GM21723 (cell line): ENCODE data around the gene PLA2G5.
"Not testable (repeated sequence)": the region's sequence is repeated elsewhere in the genome, so short reads cannot be mapped to it uniquely, and the experiment has no call there.

ENCODE experiments used
- ATAC-seq: cut with Tn5 transposase; IDR thresholded peaks from one replicate; pipeline ENCODE4 v1.9.1; 2021; ENCODE audit warnings: mild to moderate bottlenecking, moderate library complexity; ENCODE audit not compliant: unreplicated experiment

PLA2G5 gene

GRCh38 chr1:20115479-20115878 lies 45.5 kb downstream of the PLA2G5 start:
- no peak for ATAC-seq

GRCh38 chr1:20115916-20116315 lies 45.9 kb downstream of the PLA2G5 start:
- no peak for ATAC-seq

DNA sequence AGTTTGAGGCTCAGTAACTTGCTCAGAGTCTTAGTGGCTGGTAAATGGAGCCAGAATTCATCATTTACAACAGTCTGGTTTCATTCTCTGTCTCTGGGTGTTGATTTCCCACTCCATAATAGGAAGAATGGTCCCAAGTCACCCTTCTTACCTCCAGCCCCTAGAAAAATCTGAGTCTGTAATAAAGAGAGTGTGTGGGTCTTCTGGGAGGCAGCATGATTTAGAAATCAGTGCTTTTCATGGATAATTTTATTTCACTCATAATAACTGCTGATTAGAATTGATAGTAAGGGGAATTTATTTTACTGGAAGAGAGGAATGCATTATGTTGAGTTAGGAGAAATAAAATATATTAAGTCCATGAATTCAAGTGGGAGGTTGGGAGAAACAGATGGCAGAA lies 47.2 kb downstream of the PLA2G5 start:
- no peak for ATAC-seq

- ATAC-seq, result no peak
Observed at GRCh38 chr1:20119347-20119746, 49.4 kb downstream of the PLA2G5 start, which contains the start of gene PLA2G2D. PLA2G2D (minus strand) TSS chr1:20119536; CDS start chr1:20119498, 38 bp downstream.

DNA sequence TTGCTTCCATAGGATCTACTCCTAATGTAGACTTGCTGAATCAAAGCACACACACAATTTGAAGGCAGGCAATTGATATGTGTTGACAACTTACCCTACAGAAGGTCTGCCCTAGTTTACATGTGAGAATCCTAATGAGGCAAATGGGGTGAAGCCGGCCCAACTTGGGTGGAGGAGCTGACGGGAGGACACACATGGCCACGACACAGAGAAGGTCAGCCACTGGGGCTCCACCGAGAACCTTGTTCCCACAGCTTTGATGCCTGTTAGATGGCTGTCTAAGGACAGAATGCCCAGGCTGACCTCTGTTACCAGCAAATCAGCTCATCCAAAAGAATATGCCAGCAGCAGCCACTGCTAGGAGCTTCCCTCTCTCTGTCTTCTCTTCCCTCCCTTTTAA lies 50.8 kb downstream of the PLA2G5 start:
- ATAC-seq, result no peak

DNA sequence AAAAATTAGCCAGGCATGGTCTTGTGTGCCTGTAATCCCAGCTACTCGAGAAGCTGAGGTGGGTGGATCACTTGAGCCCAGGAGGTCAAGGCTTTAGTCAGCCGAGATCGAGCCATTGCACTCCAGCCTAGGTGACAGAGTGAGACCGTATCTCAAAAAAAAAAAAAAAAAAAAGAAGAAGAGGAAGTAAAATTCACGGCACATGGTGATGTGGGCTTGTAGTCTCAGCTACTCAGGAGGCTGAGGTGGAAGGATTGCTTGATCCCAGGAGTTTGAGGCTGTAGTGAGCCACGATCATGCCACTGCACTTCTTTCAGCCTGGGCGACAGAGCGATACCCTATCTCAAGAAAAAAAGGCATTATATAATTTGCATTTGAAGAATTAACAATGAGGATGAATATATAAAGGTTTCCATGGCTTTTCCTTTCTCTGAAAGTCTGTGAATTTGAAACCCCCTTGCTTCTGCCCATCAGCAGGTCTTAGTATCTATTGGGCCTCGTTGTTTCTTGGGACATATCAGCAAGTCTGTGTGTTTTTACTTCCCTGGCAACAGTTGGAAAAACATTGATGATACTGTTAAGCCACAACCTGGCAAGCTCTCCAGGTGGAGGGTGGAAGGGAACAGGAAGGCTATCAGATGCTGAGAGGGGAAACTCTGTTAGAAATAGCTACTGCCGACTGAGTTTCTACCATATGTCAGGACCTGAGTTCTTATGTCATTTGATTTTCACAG lies 53.9 kb downstream of the PLA2G5 start:
- ATAC-seq, result no peak

GRCh38 chr1:20124456-20125057 lies 54.6 kb downstream of the PLA2G5 start:
- no peak for ATAC-seq

DNA sequence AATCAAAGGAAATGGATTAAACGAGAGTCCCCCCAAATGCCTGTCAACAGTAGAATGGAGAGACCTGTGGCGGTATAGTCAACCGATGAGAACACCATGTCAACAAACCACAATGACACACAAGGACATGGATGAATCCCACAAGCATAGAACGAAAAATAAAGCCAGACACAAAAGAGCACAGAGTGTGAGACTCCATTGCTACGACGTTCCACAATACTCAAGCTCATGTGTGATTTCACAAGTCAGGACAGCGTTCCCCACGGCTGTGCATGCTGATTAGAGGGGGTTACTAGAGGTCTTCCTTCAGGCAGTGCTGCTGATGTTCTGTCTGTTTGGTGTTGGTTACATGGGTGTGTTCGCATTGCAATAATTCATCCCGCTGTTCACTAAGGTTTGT lies 55.1 kb downstream of the PLA2G5 start:
- no peak for ATAC-seq

- ATAC-seq, result peak; percentile 55
Observed at GRCh38 chr1:20126041-20126805, 56.2 kb downstream of the PLA2G5 start.

DNA sequence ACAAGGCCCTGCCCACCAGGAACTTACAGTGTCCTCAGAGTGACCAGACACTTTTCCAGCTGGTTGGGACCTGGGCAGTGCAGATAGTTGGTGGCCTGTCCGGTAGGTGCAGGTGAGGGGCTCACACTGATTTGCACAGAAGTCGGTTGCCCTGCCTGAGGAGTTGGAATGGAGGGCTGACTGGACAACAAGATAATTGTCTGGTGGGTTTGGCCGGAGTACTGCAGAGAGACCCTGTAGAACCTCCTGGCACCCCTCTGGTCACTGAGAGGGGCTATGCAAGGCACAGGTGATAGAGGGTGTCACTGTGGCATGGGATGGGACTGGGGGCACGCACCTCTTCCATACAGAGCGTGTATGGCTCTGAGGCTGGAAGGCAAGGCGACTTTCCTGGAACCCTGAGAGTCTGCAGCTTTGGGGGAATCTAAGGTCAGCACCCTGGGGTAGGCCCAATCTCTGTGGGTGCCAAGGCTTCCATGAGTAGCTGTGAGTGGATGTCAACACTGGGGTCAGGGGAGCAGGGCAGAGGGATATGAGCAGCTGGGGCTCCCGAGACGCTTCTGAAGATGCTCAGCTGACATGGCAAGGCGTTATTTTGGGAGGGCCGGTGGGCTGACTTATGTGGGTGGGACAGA lies 56.9 kb downstream of the PLA2G5 start:
- no peak for ATAC-seq

DNA sequence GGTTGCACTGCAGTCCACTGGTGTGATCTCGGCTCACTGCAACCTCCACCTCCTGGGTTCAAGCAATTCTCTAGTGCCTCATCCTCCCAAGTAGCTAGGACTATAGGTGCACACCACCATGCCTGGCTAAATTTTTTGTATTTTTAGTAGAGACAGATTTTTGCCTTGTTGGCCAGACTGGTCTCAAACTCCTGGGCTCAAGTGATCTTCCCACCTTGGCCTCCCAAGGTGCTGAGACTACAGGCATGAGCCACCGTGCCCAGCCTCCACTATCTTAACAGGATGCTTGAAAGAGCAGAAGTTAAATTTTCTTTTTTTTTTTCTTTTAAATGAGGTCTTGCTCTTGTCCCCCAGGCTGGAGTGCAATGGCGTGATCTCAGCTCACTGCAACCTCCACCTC lies 60.5 kb downstream of the PLA2G5 start:
- not testable (repeated sequence) for ATAC-seq

GRCh38 chr1:20134995-20135394 lies 65.0 kb downstream of the PLA2G5 start:
- ATAC-seq, result no peak

GRCh38 chr1:20136249-20136648 lies 66.3 kb downstream of the PLA2G5 start:
- no peak for ATAC-seq

- no peak for ATAC-seq
Observed at GRCh38 chr1:20137055-20137454, 67.1 kb downstream of the PLA2G5 start.

- ATAC-seq, result no peak
Observed at GRCh38 chr1:20137604-20138003, 67.6 kb downstream of the PLA2G5 start.

- no peak for ATAC-seq
Observed at GRCh38 chr1:20138346-20138745, 68.4 kb downstream of the PLA2G5 start.

DNA sequence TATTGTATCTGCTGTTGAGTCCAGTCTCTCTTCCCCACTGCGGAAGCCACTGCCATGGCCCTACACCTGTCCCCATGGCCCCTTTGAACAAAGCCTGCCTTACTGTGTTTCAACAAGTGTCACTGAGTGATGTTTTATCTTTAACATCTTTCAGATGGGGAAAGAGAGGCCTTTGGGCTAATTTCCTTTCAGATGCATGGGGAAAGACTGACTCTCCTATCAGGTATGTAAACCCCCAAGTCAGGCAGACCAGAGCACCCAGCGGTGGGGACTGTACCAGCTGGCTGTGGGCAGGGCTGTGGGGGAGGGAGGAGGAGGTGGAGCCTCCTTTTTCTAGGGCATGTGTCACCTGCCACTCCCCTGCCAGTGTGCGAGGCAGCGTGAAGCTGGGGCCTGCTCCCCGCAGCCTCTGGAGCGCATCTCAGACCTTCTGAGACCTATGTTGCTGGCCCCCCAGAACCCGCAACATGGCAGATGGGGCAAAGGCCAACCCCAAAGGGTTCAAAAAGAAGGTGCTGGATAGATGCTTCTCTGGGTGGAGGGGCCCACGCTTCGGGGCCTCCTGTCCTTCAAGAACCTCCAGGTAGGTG lies 69.1 kb downstream of the PLA2G5 start, which contains the start of gene PLA2G2F:
PLA2G2F (plus strand) TSS at position 363 of the 590 bp plus-strand sequence; CDS start at position 468, 105 bp downstream.
- no peak for ATAC-seq

DNA sequence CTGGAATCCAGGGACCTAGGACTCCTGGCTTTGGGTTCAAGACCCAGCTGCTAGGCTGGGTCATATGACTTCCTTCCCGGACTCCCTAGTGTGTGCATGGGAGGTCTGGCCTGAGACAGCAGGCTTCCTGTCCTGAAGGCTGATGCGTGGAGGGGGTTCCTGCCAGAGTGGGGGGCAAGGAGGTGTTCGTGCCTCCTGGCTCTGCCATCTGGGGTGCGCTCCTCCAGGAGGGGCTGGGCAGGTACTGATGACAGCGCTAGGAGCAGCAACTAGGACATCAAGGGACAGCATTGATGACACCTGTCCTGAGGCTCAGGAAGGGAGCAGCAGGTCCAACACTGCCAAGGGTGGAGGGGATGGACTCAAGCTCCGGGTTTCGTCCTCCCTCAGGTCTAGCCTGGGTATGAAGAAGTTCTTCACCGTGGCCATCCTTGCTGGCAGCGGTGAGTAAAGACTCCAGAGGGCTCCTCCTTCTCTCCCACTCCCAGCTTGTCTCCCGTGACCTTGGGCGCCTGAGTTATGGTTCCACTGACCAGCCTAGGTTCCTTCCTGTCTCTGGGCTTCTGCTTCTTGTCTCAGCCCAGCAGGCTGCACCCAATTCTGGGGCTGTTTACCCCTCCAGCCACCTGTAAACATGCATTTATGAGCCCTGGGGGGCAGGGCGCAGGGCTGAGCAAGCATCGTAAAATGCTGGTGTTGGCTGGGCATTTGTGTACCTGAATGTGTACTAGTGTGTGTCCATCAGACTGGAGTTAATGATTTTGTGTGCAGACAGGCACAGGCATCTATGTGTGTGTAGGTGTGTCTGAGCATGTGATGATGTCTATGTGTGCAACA lies 70.0 kb downstream of the PLA2G5 start:
- no peak for ATAC-seq

- no peak for ATAC-seq
Observed at GRCh38 chr1:20141001-20141400, 71.0 kb downstream of the PLA2G5 start.

GRCh38 chr1:20141466-20141865 lies 71.5 kb downstream of the PLA2G5 start:
- no peak for ATAC-seq
